Measurements from ENCODE around the gene ZNF688. TPM values are rescaled to one million over a fixed set of nuclear protein-coding genes. Genes with fewer than 3 reads are reported as not detected.

ZNF688 gene
- total RNA-seq, 1 donor from 2014 or later: 9.2 TPM

- Histone ChIP-seq H3K4me3 (ENCODE audit: low read depth, low read length) (no peak overlapping the region), H3K27me3 (ENCODE audit: control insufficient read depth, insufficient read depth, low read length) (no peaks in the 10 kb centered on the region), H3K36me3 (ENCODE audit: control insufficient read depth, insufficient read depth, low read length) (peaks cover 1% of the 10 kb centered on the region)
- TF ChIP-seq CTCF (IDR thresholded peaks at IDR 0.05; ENCODE audit: insufficient read depth, low read length, poor library complexity, severe bottlenecking): no peak
- no peak for DNase-seq (ENCODE audit: low read depth)
Observed at GRCh38 chr16:30556125-30556473, 15.4 kb downstream of the ZNF688 start.

DNA sequence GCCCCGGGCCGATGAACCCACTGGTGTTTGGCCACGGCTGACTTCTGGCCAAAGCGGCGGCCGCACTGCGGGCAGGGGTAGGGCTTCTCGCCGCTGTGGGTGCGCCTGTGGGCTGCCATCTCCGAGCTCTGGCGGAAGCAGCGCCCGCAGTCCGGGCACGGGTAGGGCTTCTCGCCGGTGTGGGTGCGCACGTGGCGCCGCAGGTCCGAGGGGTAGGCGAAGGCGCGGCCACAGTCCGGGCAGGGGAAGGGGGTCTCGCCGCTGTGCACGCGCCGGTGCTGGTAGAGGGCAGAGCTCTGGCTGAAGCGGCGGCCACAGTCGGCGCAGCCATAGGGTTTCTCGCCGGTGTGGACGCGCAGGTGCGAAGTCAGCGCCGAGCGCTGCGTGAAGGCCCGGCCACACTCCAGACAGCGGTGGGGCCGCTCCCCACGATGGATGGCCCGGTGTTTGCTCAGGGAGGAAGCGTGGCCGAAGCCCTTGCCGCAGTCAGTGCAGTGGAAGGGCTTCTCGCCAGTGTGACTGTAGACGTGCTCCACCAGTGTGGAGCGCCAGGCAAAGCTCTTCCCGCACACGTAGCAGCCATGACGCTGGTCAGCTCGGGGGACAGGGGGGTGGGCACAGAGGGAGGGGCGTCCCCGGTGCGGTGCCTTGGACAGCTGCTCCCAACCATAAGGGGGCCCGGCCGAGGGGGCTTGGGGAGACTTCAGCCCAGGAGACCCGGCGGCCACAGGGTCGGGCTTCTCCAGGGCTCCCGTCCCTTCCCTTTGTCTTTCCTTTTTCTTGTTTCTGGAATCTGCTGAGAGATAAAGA lies 16.0 kb downstream of the ZNF688 start:
- no peak for DNase-seq (ENCODE audit: low read depth)
- Histone ChIP-seq H3K4me3 (ENCODE audit: low read depth, low read length) (no peak overlapping the region), H3K27me3 (ENCODE audit: control insufficient read depth, insufficient read depth, low read length) (no peaks in the 10 kb centered on the region), H3K36me3 (ENCODE audit: control insufficient read depth, insufficient read depth, low read length) (peaks cover 1% of the 10 kb centered on the region)
- TF ChIP-seq CTCF (IDR thresholded peaks at IDR 0.05; ENCODE audit: insufficient read depth, low read length, poor library complexity, severe bottlenecking): no peak

- H3K4me3 ChIP-seq (ENCODE audit: low read depth, low read length): no peak overlapping the region
- DNase-seq (ENCODE audit: low read depth): no peak
- TF ChIP-seq CTCF (IDR thresholded peaks at IDR 0.05; ENCODE audit: insufficient read depth, low read length, poor library complexity, severe bottlenecking): no peak
- no peaks in the 10 kb centered on the region for H3K27me3 ChIP-seq (ENCODE audit: control insufficient read depth, insufficient read depth, low read length)
- H3K36me3 ChIP-seq (ENCODE audit: control insufficient read depth, insufficient read depth, low read length): peaks cover 1% of the 10 kb centered on the region
Observed at GRCh38 chr16:30554557-30555314, 16.8 kb downstream of the ZNF688 start.

DNA sequence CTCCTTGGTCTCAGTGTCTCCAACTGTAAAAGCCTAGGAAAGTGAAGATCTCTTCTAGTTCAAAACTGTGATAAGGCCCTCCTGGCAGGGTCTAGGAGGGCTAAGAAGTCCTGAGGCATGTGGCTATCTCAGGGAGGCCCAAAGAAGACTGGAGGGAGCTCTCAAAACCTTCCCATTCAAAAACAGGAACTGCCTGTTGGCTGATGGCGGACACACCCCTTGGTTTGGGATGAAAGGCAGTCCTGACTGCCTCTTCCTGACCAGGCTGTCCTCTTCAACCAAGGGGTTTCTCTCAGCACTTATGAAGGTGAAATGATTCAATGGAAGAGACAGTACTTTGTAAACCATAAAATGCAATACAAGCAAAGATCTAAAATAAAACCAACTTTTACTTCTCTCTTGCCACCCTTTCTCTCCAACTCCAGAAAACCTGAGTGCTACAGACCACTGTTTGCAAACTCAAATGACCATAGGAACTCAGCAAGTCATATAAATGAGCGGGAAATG lies 18.1 kb downstream of the ZNF688 start:
- Histone ChIP-seq H3K27me3 (ENCODE audit: control insufficient read depth, insufficient read depth, low read length) (no peaks in the 10 kb centered on the region), H3K36me3 (ENCODE audit: control insufficient read depth, insufficient read depth, low read length) (peaks cover 1% of the 10 kb centered on the region), H3K4me3 (ENCODE audit: low read depth, low read length) (no peak overlapping the region)
- TF ChIP-seq CTCF (IDR thresholded peaks at IDR 0.05; ENCODE audit: insufficient read depth, low read length, poor library complexity, severe bottlenecking): no peak
- DNase-seq (ENCODE audit: low read depth): no peak

GRCh38 chr16:30552956-30553355 lies 18.6 kb downstream of the ZNF688 start:
- no peak overlapping the region for H3K4me3 ChIP-seq (ENCODE audit: low read depth, low read length)
- no peaks in the 10 kb centered on the region for H3K27me3 ChIP-seq (ENCODE audit: control insufficient read depth, insufficient read depth, low read length)
- no peak for TF ChIP-seq CTCF (IDR thresholded peaks at IDR 0.05; ENCODE audit: insufficient read depth, low read length, poor library complexity, severe bottlenecking)
- peaks cover 1% of the 10 kb centered on the region for H3K36me3 ChIP-seq (ENCODE audit: control insufficient read depth, insufficient read depth, low read length)
- DNase-seq (ENCODE audit: low read depth): no peak
